ENCODE data around the gene CDO1. TPM values are rescaled to one million over a fixed set of nuclear protein-coding genes. Genes with fewer than 3 reads are reported as not detected.
"Not testable (repeated sequence)": the region's sequence is repeated elsewhere in the genome, so short reads cannot be mapped to it uniquely, and the experiment has no call there.

The CDO1 gene
- polyA plus RNA-seq, 1 experiment, result 2.0 TPM

DNA sequence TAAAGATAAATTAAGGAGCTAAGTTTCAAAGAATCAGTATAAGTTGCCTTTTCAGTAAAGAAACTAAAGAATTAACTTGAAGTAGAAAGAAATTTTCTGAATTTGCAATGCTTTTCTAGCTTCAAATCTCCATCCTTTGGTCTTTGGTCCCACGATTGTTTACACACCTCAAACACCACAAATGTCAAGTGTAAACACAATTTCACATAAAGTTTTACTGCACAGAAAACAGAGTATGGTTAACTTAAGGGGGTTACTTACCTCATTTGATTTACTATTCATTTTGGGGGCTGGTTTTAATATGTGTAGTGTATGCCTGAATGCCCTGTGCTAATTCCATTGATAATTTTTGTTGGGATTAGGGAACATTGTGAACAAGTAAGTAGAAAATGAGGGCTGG, 4.1 kb downstream of the CDO1 start:
- no peak for DNase-seq (ENCODE audit: low read depth)
- Histone ChIP-seq H3K4me3 (ENCODE audit: low read depth, low read length) (no peak overlapping the region), H3K27me3 (ENCODE audit: control insufficient read depth, insufficient read depth, low read length) (peaks cover 9% of the 10 kb centered on the region), H3K36me3 (ENCODE audit: control insufficient read depth, insufficient read depth, low read length) (no peaks in the 10 kb centered on the region)
- TF ChIP-seq, protein P1, sequence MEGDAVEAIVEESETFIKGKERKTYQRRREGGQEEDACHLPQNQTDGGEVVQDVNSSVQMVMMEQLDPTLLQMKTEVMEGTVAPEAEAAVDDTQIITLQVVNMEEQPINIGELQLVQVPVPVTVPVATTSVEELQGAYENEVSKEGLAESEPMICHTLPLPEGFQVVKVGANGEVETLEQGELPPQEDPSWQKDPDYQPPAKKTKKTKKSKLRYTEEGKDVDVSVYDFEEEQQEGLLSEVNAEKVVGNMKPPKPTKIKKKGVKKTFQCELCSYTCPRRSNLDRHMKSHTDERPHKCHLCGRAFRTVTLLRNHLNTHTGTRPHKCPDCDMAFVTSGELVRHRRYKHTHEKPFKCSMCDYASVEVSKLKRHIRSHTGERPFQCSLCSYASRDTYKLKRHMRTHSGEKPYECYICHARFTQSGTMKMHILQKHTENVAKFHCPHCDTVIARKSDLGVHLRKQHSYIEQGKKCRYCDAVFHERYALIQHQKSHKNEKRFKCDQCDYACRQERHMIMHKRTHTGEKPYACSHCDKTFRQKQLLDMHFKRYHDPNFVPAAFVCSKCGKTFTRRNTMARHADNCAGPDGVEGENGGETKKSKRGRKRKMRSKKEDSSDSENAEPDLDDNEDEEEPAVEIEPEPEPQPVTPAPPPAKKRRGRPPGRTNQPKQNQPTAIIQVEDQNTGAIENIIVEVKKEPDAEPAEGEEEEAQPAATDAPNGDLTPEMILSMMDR (IDR thresholded peaks at IDR 0.05; ENCODE audit: insufficient read depth, low read depth, low read length), result no peak
- POLR2A ChIA-PET, result no interaction called here
- CTCF ChIA-PET, result no interaction called here

DNA sequence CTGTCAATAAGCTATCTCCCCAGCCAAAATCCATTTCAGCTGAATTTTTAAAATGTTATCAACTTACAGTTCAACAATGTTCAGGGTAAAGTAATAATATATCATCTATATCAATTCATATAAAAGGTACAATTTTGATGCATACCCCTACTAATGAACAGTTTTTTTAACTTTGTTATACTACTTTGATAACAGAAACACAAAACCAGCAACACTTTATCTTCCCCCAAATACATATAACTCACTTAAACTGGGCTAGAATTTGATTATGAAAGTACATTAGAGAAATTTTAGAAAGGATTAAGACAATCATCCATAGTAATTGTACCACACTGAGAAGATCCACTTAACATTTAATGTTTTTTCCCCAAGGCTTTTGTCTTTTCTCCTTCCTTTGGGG, 5.1 kb downstream of the CDO1 start:
- DNase-seq (ENCODE audit: low read depth), result no peak
- H3K4me3 ChIP-seq (ENCODE audit: low read depth, low read length), result no peak overlapping the region
- H3K27me3 ChIP-seq (ENCODE audit: control insufficient read depth, insufficient read depth, low read length), result peaks cover 9% of the 10 kb centered on the region
- H3K36me3 ChIP-seq (ENCODE audit: control insufficient read depth, insufficient read depth, low read length), result no peaks in the 10 kb centered on the region
- POLR2A ChIA-PET, result no interaction called here
- CTCF ChIA-PET, result interaction anchor here (1.5 kb wide), 1 partner anchor 11 kb away, joined by 3 read pairs; no protein-coding TSS in a partner anchor
- TF ChIP-seq, protein P1 (IDR thresholded peaks at IDR 0.05; ENCODE audit: insufficient read depth, low read depth, low read length), result no peak

DNA sequence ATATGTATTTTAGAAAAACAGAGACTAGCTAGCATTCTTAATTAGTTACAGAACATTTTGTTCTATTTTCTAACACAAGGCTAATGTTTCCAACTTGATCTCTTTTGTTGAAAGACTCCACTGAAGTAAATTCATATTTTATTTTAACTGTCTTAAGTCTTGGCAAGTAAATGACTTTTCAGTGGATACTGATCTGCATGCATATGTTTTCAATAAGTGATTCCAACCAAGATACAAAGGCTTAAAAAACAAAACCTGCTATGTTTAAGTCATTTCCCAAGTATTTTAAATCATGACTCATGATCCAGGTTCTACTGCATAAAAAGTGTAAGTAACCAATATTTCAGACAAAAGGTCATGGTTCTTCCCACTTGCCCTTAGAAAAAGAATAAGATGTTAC, 5.7 kb downstream of the CDO1 start:
- POLR2A ChIA-PET, result no interaction called here
- no peak overlapping the region for H3K4me3 ChIP-seq (ENCODE audit: low read depth, low read length)
- CTCF ChIA-PET, result interaction anchor here (1.5 kb wide), 2 partner anchors 10 to 176 kb away, joined by 3 to 5 read pairs; no protein-coding TSS in a partner anchor
- TF ChIP-seq, protein P1 (IDR thresholded peaks at IDR 0.05; ENCODE audit: insufficient read depth, low read depth, low read length), result no peak
- peak; percentile 44 for DNase-seq (ENCODE audit: low read depth)
- H3K27me3 ChIP-seq (ENCODE audit: control insufficient read depth, insufficient read depth, low read length), result peaks cover 6% of the 10 kb centered on the region
- no peaks in the 10 kb centered on the region for H3K36me3 ChIP-seq (ENCODE audit: control insufficient read depth, insufficient read depth, low read length)

DNA sequence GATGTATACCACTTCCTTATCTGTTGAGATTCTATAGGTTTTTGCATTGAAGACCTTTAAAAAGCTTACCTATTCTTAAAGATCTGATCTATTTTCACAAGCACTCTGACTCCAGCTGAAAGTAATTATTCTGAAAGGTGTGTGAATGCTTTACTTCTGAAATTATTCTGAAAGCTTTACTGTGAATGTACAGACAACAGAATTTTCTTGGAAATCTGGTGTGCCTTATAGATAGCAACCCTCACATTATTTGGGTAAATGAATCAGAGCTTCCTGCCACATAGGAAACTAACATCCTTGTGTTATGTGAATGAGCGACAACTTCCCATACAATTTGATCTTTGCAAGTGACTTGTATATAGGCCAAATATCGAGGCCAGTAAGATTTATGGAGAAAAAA, 6.5 kb downstream of the CDO1 start:
- Histone ChIP-seq H3K27me3 (ENCODE audit: control insufficient read depth, insufficient read depth, low read length) (peaks cover 4% of the 10 kb centered on the region), H3K36me3 (ENCODE audit: control insufficient read depth, insufficient read depth, low read length) (no peaks in the 10 kb centered on the region), H3K4me3 (ENCODE audit: low read depth, low read length) (no peak overlapping the region)
- ChIA-PET POLR2A (no interaction called here), CTCF (interaction anchor here (0.9 to 1.5 kb wide), 2 partner anchors 30 to 175 kb away, joined by 5 to 6 read pairs; no protein-coding TSS in a partner anchor)
- TF ChIP-seq, protein P1 (IDR thresholded peaks at IDR 0.05; ENCODE audit: insufficient read depth, low read depth, low read length), result no peak
- no peak for DNase-seq (ENCODE audit: low read depth)

DNA sequence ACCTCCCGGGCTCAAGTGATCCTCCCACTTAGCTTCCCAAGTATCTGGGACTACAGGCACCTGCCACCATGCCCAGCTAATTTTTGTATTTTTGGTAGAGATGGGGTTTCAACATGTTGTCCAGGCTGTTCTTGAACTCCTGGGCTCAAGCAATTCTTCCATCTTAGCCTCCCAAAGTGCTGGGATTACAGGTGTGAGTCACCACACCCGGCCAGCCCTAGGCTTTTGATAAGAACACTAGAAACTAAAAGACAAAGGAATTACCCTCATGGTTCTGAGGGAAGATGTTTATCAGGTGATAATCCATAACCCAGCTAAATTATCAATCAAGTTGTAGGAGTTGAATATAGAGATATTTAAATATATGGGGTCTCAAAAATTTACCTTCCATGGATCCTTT, 8.4 kb downstream of the CDO1 start:
- CTCF ChIA-PET; DNase-seq (ENCODE audit: low read depth); H3K27me3 ChIP-seq (ENCODE audit: control insufficient read depth, insufficient read depth, low read length); H3K36me3 ChIP-seq (ENCODE audit: control insufficient read depth, insufficient read depth, low read length); POLR2A ChIA-PET; H3K4me3 ChIP-seq (ENCODE audit: low read depth, low read length): not testable (repeated sequence)

DNA sequence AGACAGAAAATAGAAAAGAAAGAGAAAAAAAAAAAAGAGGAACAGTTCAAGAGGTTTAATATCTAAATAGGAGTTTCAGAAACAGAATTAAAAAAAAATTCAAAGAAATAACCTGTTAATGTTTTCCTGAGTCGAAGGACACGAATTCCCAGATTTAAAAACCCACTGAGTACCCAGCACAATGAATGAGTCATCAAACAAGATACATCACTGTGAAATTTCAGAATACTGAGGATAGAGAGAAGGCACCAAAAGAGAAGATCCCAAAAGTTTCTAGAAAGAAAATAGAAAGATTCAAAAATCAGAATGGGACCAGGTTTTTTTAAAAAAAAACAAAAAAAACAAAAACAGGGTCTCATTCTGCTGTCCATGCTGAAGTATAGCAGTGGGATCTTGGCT, 8.8 kb downstream of the CDO1 start:
- Histone ChIP-seq H3K27me3 (ENCODE audit: control insufficient read depth, insufficient read depth, low read length) (no peaks in the 10 kb centered on the region), H3K4me3 (ENCODE audit: low read depth, low read length) (no peak overlapping the region), H3K36me3 (ENCODE audit: control insufficient read depth, insufficient read depth, low read length) (no peaks in the 10 kb centered on the region)
- DNase-seq (ENCODE audit: low read depth), result no peak
- POLR2A ChIA-PET, result no interaction called here
- CTCF ChIA-PET, result no interaction called here
- TF ChIP-seq, protein P1 (IDR thresholded peaks at IDR 0.05; ENCODE audit: insufficient read depth, low read depth, low read length), result no peak

Measured in BJ (cell line).